Endodermal cell (in vitro differentiated cells): Measurements from ENCODE around the gene CDPF1. TPM values are rescaled to one million over a fixed set of nuclear protein-coding genes. Genes with fewer than 3 reads are reported as not detected.

Experiments
- DNase-seq: peaks from one replicate; pipeline ENCODE4 v3.0.0-alpha.2; 2017
- H3K27ac ChIP-seq: 2 replicates; pipeline ENCODE4 v1.5.1; 2013; ENCODE audit warnings: mild to moderate bottlenecking, low read depth, low read length, moderate library complexity
- H3K27me3 ChIP-seq: 2 replicates; pipeline ENCODE4 v1.6.1; 2013; ENCODE audit warnings: mild to moderate bottlenecking, low read length, moderate library complexity; ENCODE audit not compliant: insufficient read depth, control insufficient read depth, poor library complexity, severe bottlenecking
- H3K36me3 ChIP-seq: 2 replicates; pipeline ENCODE4 v1.7.0; 2013; ENCODE audit warnings: mild to moderate bottlenecking, low read length, moderate library complexity; ENCODE audit not compliant: control insufficient read depth, insufficient read depth
- H3K4me1 ChIP-seq: one replicate; pipeline ENCODE4 v1.7.0; 2013; ENCODE audit warnings: low read length; ENCODE audit not compliant: control insufficient read depth, insufficient read depth
- H3K4me3 ChIP-seq: 2 replicates; pipeline ENCODE4 v1.5.1; 2013; ENCODE audit warnings: mild to moderate bottlenecking, low read length, moderate library complexity
- H3K9ac ChIP-seq: 2 replicates; pipeline ENCODE4 v1.6.1; 2013; ENCODE audit warnings: mild to moderate bottlenecking, low read length, moderate library complexity; ENCODE audit not compliant: poor library complexity, severe bottlenecking; ENCODE audit errors: extremely low read depth
- H3K9me3 ChIP-seq: 2 replicates; pipeline ENCODE4 v1.6.1; 2013; ENCODE audit warnings: mild to moderate bottlenecking, low read length, moderate library complexity; ENCODE audit not compliant: control insufficient read depth
- H3K27ac Mint-ChIP-seq: 2 replicates; pipeline ENCODE4 v1.8.0; 2020; ENCODE audit warnings: mixed read lengths
- H3K27me3 Mint-ChIP-seq: 2 replicates; pipeline ENCODE4 v1.8.0; 2021; ENCODE audit warnings: mild to moderate bottlenecking, mixed read lengths; ENCODE audit not compliant: insufficient read depth
- H3K36me3 Mint-ChIP-seq: 2 replicates; pipeline ENCODE4 v1.8.0; 2020; ENCODE audit warnings: low read depth, mixed read lengths
- H3K4me1 Mint-ChIP-seq: 2 replicates; pipeline ENCODE4 v1.8.0; 2020; ENCODE audit warnings: mixed read lengths
- H3K4me3 Mint-ChIP-seq: 2 replicates; pipeline ENCODE4 v1.8.0; 2020; ENCODE audit warnings: mild to moderate bottlenecking, moderate library complexity, mixed read lengths
- H3K9me3 Mint-ChIP-seq: 2 replicates; pipeline ENCODE4 v1.8.0; 2020; ENCODE audit warnings: mild to moderate bottlenecking, mixed read lengths
- WGBS, 2 experiments: methylation state at CpG; one replicate each; pipeline versions ENCODE4 v1.1.5 to v1.1.7; 2013; ENCODE audit warnings: missing lambda C conversion rate in 2 of 2, mixed read lengths in 1 of 2; ENCODE audit not compliant: insufficient coverage in 1 of 2, insufficient read length in 1 of 2; 5-methylcytosine and 5-hydroxymethylcytosine counted together
- total RNA-seq, 2 donors: library from RNA; stranded (reverse); fragmentation: NEBNext Ultra II Directional in 1 of 2; extraction: Animal tissue kit (Norgen Biotek cat#: 25700) in 1 of 2; gene quantifications; 2 replicates in 1 of 2; 3 replicates in 1 of 2; pipeline ENCODE4 v1.2.1, GENCODE V29; 2021
- TF ChIP-seq, protein P1 (sequence below): fragments of 200-600 bp; sonication (generic); conservative IDR thresholded peaks from 2 replicates; pipeline ENCODE4 v1.5.0; 2021; ENCODE audit warnings: antibody characterized with exemption, mild to moderate bottlenecking

Gene CDPF1
- total RNA-seq, 2 donors from 2014 or later = 11.3 to 15.1 TPM

GRCh38 chr22:46240073-46240472 lies 10.0 kb downstream of the CDPF1 start:
- TF ChIP-seq, protein P1, sequence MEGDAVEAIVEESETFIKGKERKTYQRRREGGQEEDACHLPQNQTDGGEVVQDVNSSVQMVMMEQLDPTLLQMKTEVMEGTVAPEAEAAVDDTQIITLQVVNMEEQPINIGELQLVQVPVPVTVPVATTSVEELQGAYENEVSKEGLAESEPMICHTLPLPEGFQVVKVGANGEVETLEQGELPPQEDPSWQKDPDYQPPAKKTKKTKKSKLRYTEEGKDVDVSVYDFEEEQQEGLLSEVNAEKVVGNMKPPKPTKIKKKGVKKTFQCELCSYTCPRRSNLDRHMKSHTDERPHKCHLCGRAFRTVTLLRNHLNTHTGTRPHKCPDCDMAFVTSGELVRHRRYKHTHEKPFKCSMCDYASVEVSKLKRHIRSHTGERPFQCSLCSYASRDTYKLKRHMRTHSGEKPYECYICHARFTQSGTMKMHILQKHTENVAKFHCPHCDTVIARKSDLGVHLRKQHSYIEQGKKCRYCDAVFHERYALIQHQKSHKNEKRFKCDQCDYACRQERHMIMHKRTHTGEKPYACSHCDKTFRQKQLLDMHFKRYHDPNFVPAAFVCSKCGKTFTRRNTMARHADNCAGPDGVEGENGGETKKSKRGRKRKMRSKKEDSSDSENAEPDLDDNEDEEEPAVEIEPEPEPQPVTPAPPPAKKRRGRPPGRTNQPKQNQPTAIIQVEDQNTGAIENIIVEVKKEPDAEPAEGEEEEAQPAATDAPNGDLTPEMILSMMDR = no peak
- Mint-ChIP-seq H3K4me1 (no peaks in the 10 kb centered on the region), H3K36me3 (peaks cover 31% of the 10 kb centered on the region), H3K27ac (no peak overlapping the region), H3K4me3 (no peak overlapping the region), H3K9me3 (no peaks in the 10 kb centered on the region), H3K27me3 (no peaks in the 10 kb centered on the region)
- no peaks in the 10 kb centered on the region for H3K27me3 ChIP-seq
- H3K4me3 ChIP-seq = no peak overlapping the region
- H3K36me3 ChIP-seq = peaks cover 3% of the 10 kb centered on the region
- H3K9ac ChIP-seq = no peak overlapping the region
- DNase-seq = no peak
- no peaks in the 10 kb centered on the region for H3K9me3 ChIP-seq
- H3K27ac ChIP-seq = no peak overlapping the region
- H3K4me1 ChIP-seq = no peaks in the 10 kb centered on the region
- WGBS, 2 experiments = 98 to 100% methylated on average over 2 of the region's 2 CpGs

DNA sequence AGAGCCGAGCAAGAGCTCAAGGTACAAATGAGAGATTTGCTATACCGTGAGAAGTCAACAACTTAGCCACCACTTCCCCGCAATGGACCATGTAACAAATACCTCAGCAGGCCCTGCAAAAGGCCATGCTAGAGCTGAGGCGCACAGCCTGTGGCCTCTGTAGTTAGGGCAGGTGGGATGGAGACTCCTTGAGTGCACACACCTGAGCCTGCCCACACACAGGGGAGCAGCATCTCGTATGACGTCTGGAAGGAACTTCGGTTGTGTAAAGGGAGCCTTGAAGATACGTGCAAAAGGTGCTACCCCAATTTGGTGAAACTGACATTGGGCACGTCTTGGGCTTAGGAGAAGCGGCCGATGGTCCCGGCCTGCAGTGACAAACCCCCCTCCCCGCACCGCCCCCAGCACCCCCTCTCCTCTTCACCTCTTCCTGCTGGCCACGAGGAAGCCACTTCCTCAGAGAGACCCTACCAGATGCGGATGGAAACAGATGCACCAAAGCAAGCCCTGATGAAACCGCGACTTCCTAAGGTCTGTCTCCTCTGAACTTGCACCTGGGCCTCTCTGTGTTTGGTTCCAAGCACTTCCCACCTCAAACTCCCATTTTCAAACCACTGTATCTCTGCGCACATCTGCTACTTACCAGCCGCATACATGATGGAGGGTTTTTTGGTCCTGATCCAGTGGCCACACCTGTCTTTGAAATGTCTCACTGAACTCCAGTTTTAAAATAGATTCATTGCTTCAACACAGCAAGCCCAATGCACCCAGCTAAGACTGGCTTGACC lies 10.6 kb downstream of the CDPF1 start:
- no peak overlapping the region for H3K4me3 ChIP-seq
- peaks cover 3% of the 10 kb centered on the region for H3K36me3 ChIP-seq
- no peak overlapping the region for H3K9ac ChIP-seq
- H3K27ac Mint-ChIP-seq = no peak overlapping the region
- H3K4me3 Mint-ChIP-seq = no peak overlapping the region
- no peak for DNase-seq
- TF ChIP-seq, protein P1 = no peak
- no peaks in the 10 kb centered on the region for H3K9me3 ChIP-seq
- no peak overlapping the region for H3K27ac ChIP-seq
- no peaks in the 10 kb centered on the region for H3K4me1 ChIP-seq
- H3K27me3 ChIP-seq = no peaks in the 10 kb centered on the region
- no peaks in the 10 kb centered on the region for H3K9me3 Mint-ChIP-seq
- no peaks in the 10 kb centered on the region for H3K27me3 Mint-ChIP-seq
- WGBS, 2 experiments = 94 to 97% methylated on average over 7 to 20 of the region's 20 CpGs
- no peaks in the 10 kb centered on the region for H3K4me1 Mint-ChIP-seq
- peaks cover 33% of the 10 kb centered on the region for H3K36me3 Mint-ChIP-seq

DNA sequence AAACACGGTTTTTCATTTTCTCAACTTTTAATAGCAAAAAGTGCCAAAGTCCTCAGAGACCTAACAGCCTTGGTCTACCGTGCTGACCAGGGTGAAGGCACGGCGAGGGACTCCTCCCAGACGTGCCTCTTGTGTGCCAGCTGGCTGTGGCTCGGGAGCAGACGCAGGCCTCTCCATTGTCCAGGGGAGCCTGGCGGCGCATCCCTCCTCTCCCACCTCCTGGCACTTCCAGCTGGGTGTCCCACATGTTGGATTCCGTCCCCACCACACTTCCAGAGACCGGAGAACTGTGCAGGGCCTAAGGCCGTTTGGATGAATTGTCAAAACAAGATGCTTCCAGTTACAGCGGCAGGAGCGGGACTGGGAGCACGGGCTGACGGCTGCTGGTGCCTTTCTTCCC lies 11.6 kb downstream of the CDPF1 start:
- Mint-ChIP-seq H3K4me3 (no peak overlapping the region), H3K4me1 (no peaks in the 10 kb centered on the region), H3K36me3 (peaks cover 33% of the 10 kb centered on the region), H3K9me3 (no peaks in the 10 kb centered on the region), H3K27ac (no peak overlapping the region), H3K27me3 (no peaks in the 10 kb centered on the region)
- no peak overlapping the region for H3K4me3 ChIP-seq
- no peaks in the 10 kb centered on the region for H3K9me3 ChIP-seq
- no peaks in the 10 kb centered on the region for H3K4me1 ChIP-seq
- WGBS, 2 experiments = 93 to 95% methylated on average over 16 of the region's 16 CpGs
- H3K27me3 ChIP-seq = no peaks in the 10 kb centered on the region
- no peak for DNase-seq
- H3K27ac ChIP-seq = no peak overlapping the region
- peaks cover under 1% of the 10 kb centered on the region for H3K36me3 ChIP-seq
- H3K9ac ChIP-seq = no peak overlapping the region
- TF ChIP-seq, protein P1 = no peak
